Upper lobe of right lung (tissue), 1 donor: ENCODE measurements around the gene MKRN2OS. TPM values are rescaled to one million over a fixed set of nuclear protein-coding genes. Genes with fewer than 3 reads are reported as not detected.

Source experiments
- ATAC-seq: fragments of 200-7000 bp; cut with Tn5 transposase; one replicate; pipeline ENCODE4 v1.9.1; 2020; ENCODE audit warnings: mild to moderate bottlenecking, moderate library complexity
- DNase-seq: peaks from one replicate; pipeline ENCODE4 v3.0.0-alpha.2; 2020
- H3K27ac ChIP-seq: fragments of 200-600 bp; one replicate; pipeline ENCODE4 v1.8.0; 2022
- H3K27me3 ChIP-seq: fragments of 200-600 bp; one replicate; pipeline ENCODE4 v1.8.0; 2022; ENCODE audit warnings: mild to moderate bottlenecking
- H3K36me3 ChIP-seq: fragments of 200-600 bp; one replicate; pipeline ENCODE4 v1.8.0; 2022
- H3K4me1 ChIP-seq: fragments of 200-600 bp; one replicate; pipeline ENCODE4 v1.8.0; 2022
- H3K4me3 ChIP-seq: fragments of 200-600 bp; one replicate; pipeline ENCODE4 v1.8.0; 2022; ENCODE audit warnings: mild to moderate bottlenecking
- H3K9me3 ChIP-seq: fragments of 200-600 bp; one replicate; pipeline ENCODE4 v1.8.0; 2022
- intact Hi-C: fragments of 100-400 bp; cut with DNase I; formaldehyde crosslinking; loops from one replicate; pipeline ENCODE4 v1.11.0; 2022
- total RNA-seq: library from RNA; stranded (reverse); fragmentation: NEBNext Ultra II Directional; extraction: Animal tissue kit (Norgen Biotek cat#: 25700); gene quantifications from one replicate; pipeline ENCODE4 v1.2.1, GENCODE V29; 2021
- TF ChIP-seq, protein P1 (sequence below): fragments of 200-600 bp; IDR thresholded peaks from one replicate; pipeline ENCODE4 v1.8.0; 2022; ENCODE audit warnings: antibody characterized with exemption
- donor health status: DM: no; HTN: yes; CAD: no; lungs with severe emphysema.

Gene MKRN2OS
- total RNA-seq, 1 donor from 2014 or later, result not detected

DNA sequence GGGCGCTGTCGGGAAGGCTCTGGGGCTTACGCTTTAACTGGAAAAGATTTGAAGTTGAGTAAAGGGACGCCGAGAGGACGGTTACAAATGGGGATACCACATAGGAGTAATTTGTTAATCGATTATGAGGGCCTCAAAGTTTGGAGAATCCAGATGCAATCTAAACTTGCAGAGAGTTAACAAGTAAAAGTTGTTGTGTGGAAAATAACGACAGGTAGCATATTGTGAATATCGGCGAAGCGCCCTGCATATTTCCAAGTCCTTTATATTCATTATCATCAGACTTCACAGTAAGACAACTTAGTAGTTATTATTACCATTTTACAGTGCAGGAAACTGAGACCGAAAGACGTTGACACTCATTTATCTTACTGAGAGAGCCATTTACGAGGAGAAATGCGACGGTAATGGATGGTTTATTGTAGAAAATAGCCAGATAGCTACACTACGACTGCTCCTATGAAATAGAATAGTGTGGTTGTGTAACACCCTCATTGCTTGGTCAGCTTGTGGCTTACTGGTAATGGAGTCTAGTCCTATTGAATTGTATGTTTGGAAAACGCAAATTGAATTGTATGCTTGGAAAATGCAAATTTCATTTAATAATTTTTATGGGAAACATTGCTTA lies 12.3 kb upstream of the MKRN2OS start:
- no peak for DNase-seq
- intact Hi-C loops, result no loop called here
- peak; percentile 11 for ATAC-seq

DNA sequence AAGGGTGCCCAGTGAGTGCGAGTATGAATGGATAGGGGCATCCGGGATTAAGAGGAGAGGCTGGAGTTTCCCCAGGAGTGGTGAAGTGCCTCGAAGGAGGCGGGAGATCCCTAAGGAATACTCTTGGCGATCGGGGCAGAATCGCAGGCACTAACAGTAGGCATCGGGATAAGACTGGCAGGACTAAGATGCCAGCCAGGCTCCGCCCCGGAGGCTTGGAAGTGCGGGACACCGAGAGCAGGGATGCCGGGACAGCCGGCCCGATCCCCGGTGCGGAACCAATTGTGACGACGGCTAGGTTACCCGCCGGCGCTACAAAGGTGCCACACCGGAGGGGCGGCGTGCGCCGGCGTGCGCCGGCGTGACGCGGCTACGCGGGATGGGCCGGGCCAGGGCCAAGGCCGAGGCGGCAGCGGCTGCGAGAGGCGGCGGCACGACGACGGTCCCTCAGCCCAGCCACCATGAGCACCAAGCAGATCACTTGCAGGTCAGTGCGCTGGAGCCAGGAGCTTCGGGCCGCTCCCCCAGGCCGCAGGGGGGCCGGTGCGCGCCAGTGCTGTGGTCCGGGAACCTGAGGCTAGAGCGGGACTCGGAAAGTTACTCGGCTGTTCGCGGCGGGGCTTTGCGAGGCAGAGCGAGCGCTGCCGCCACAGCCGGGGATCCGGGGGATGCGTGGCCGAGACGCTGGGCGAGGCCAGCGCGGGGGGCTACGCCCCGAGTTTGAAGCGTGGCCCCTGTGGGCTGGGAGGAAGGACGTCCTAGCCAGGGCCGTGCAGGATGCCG lies 11.6 kb upstream of the MKRN2OS start, which contains the start of gene MKRN2:
Gene MKRN2, plus strand, starts transcription at position 398 of the 783 bp plus-strand sequence. Its CDS starts 64 bp downstream, at position 462.
- H3K27ac ChIP-seq, result peak within 1 kb of the TSS; percentile 93
- peaks cover 12% of the 10 kb centered on the region for H3K27me3 ChIP-seq
- peak within 1 kb of the TSS; percentile 73 for H3K4me3 ChIP-seq
- ATAC-seq (peak; percentile 99), DNase-seq (peak; percentile 94)
- intact Hi-C loops, result no loop called here
- no peaks in the 10 kb centered on the region for H3K36me3 ChIP-seq
- peaks cover 28% of the 10 kb centered on the region for H3K4me1 ChIP-seq
- TF ChIP-seq, protein P1, sequence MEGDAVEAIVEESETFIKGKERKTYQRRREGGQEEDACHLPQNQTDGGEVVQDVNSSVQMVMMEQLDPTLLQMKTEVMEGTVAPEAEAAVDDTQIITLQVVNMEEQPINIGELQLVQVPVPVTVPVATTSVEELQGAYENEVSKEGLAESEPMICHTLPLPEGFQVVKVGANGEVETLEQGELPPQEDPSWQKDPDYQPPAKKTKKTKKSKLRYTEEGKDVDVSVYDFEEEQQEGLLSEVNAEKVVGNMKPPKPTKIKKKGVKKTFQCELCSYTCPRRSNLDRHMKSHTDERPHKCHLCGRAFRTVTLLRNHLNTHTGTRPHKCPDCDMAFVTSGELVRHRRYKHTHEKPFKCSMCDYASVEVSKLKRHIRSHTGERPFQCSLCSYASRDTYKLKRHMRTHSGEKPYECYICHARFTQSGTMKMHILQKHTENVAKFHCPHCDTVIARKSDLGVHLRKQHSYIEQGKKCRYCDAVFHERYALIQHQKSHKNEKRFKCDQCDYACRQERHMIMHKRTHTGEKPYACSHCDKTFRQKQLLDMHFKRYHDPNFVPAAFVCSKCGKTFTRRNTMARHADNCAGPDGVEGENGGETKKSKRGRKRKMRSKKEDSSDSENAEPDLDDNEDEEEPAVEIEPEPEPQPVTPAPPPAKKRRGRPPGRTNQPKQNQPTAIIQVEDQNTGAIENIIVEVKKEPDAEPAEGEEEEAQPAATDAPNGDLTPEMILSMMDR, result no peak
- no peaks in the 10 kb centered on the region for H3K9me3 ChIP-seq

More for the DNA sequence above, 12.3 kb upstream of the MKRN2OS start:
- Histone ChIP-seq H3K4me3 (peak overlapping the region; percentile 73), H3K9me3 (no peaks in the 10 kb centered on the region), H3K4me1 (peaks cover 34% of the 10 kb centered on the region), H3K27ac (peak overlapping the region; percentile 93), H3K27me3 (peaks cover 9% of the 10 kb centered on the region), H3K36me3 (no peaks in the 10 kb centered on the region)
- TF ChIP-seq, protein P1, result no peak

DNA sequence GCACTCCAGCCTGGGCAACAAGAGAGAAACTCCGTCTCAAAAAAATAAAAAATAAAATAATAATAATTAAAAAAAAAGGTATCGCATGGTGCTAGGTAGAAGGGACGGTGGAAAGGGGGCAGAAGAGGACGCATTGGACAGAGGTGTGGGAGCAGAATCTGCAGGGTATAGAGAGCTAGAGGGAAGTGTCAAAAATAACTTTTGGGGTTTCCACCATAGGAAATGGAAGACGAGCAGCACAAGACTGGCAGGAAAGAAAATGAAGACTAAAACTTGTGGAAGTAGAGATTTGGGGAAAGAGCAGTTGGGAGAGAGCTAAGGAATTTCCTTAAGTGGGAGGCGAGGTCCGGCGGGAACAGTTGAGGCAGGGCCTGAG lies 11.0 kb upstream of the MKRN2OS start:
- peaks cover 18% of the 10 kb centered on the region for H3K27me3 ChIP-seq
- H3K36me3 ChIP-seq, result no peaks in the 10 kb centered on the region
- peak overlapping the region; percentile 73 for H3K4me3 ChIP-seq
- DNase-seq, result no peak
- TF ChIP-seq, protein P1, result no peak
- no peaks in the 10 kb centered on the region for H3K9me3 ChIP-seq
- no peak for ATAC-seq
- intact Hi-C loops, result no loop called here
- H3K27ac ChIP-seq, result peak overlapping the region; percentile 93
- peaks cover 25% of the 10 kb centered on the region for H3K4me1 ChIP-seq

DNA sequence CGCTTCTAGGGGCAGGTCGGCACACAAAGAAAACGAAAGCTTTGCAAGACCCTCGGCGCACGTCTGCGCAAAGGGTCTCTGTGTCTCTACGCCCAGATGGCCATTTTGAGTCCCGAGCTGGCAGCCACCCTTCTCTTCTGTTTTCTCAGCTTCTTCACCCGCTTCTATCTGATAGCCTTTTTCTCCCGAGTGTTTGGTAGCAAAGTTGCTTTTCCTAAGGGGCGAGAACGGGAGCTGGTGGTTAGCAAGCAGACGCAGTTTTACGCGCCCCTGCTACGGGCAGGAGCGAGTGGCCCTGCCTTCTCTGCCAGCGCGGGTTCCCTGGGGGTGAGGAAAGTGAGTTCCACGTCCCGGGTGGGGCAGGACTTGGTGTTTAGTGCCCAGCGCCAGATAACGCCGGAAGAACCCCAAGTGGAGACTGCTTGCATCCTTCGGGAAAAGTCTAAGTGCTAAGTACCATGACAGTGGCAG lies 8.7 kb upstream of the MKRN2OS start:
- H3K36me3 ChIP-seq, result no peaks in the 10 kb centered on the region
- TF ChIP-seq, protein P1, result no peak
- H3K9me3 ChIP-seq, result no peaks in the 10 kb centered on the region
- DNase-seq (no peak), ATAC-seq (no peak)
- intact Hi-C loops, result no loop called here
- peaks cover 15% of the 10 kb centered on the region for H3K4me1 ChIP-seq
- peaks cover 21% of the 10 kb centered on the region for H3K27me3 ChIP-seq
- H3K4me3 ChIP-seq, result peak overlapping the region; percentile 44
- no peak overlapping the region for H3K27ac ChIP-seq

DNA sequence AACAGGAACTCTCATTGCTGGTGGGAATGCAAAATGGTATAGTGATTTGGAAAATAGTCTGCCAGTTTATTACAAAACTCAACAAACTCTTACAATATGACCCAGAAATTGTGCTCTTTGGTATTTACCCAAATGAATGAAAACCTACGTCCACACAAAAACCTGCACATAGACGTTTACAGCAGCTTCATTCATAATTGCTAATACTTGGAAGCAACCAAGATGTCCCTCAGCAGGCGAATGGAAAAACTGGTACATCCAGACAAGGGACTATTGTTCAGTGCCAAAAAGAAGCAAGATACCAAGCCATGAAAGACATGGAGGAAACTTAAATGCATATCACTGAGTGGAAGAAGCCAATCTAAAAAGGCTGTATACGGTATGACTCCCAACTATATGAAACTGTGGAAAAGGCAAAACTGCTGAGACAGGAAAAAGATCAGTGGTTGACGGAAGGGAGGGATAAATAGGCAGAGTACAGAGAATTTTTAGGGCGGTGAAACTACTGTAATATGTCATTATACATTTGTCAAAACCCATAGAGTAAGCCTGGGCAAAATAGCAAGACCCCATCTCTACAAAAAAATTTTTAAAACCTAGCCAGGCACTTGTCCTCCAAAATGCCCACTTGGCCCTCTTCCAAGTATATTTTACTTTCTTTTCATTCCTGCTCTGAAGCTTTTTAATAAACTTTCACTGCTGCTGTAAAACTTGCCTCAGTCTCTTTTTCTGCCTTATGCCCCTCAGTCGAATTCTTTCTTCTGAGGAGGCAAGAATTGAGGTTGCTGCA lies 4.9 kb upstream of the MKRN2OS start:
- DNase-seq (no peak), ATAC-seq (no peak)
- TF ChIP-seq, protein P1, result no peak
- H3K27ac ChIP-seq, result no peak overlapping the region
- H3K36me3 ChIP-seq, result no peaks in the 10 kb centered on the region
- intact Hi-C loops, result no loop called here
- H3K4me1 ChIP-seq, result no peaks in the 10 kb centered on the region
- no peak overlapping the region for H3K4me3 ChIP-seq
- H3K9me3 ChIP-seq, result no peaks in the 10 kb centered on the region
- peaks cover 21% of the 10 kb centered on the region for H3K27me3 ChIP-seq
